GM12878 (cell line): Measurements from ENCODE around the gene RFFL. TPM values are rescaled to one million over a fixed set of nuclear protein-coding genes. Genes with fewer than 3 reads are reported as not detected.

Source experiments
- ATAC-seq: fragments of 200-7000 bp; cut with Tn5 transposase; 3 replicates; pipeline ENCODE4 v1.9.1; 2020; ENCODE audit warnings: mild to moderate bottlenecking, moderate library complexity
- BruUV-seq: library from RNA; stranded (reverse); fragments of 400-500 nt; replicated peaks from 2 replicates; lab custom pipeline; 2021; lab: Mats Ljungman, UMichigan
- CTCF ChIA-PET: fragments of 300-600 bp; sonication (Branson Sonifier 250); formaldehyde crosslinking; extraction: SDS; loops from one replicate; lab custom pipeline; 2021; ENCODE audit warnings: inconsistent platforms; lab: Yijun Ruan, JAX
- POLR2A ChIA-PET: fragments of 350-600 bp; formaldehyde crosslinking; extraction: SDS; loops from one replicate; lab custom pipeline; 2021; ENCODE audit warnings: inconsistent platforms; lab: Charles Lee
- RAD21 ChIA-PET: fragments of 300-600 bp; sonication (Branson Sonifier 250); formaldehyde crosslinking; loops from one replicate; lab custom pipeline; 2023; ENCODE audit warnings: antibody characterized with exemption; ENCODE audit not compliant: unreplicated experiment; lab: Charles Lee
- SMC1A ChIA-PET: fragments of 300-600 bp; sonication (Branson Sonifier 250); formaldehyde crosslinking; loops from one replicate; lab custom pipeline; 2023; ENCODE audit not compliant: unreplicated experiment, uncharacterized antibody; lab: Charles Lee
- DNase-seq: peaks from one replicate; pipeline ENCODE4 v3.0.0-alpha.2; 2011; ENCODE audit warnings: low read depth, low spot score
- FAIRE-seq: peaks from 3 replicates; lab custom pipeline; 2011; peaks lifted over from hg19 to GRCh38; lab: Jason Lieb, UNC
- H2AFZ ChIP-seq: 2 replicates; pipeline ENCODE4 v1.6.0; 2011; ENCODE audit warnings: low read depth, low read length, control low read depth; ENCODE audit not compliant: control insufficient read depth
- H3K27ac ChIP-seq: 2 replicates; pipeline ENCODE4 v1.5.1; 2011; ENCODE audit warnings: control low read depth; ENCODE audit not compliant: control insufficient read depth, insufficient read depth
- H3K27me3 ChIP-seq, 2 experiments: replicated peaks in 1 of 2; 2 replicates each; pipeline versions ENCODE4 v1.6.0 to v1.6.1; 2011; ENCODE audit warnings: low read length in 1 of 2; ENCODE audit not compliant: control insufficient read depth in 2 of 2, insufficient read depth in 2 of 2
- H3K36me3 ChIP-seq, 2 experiments: 2 replicates each; pipeline ENCODE4 v1.5.1; 2011; ENCODE audit warnings: low read length in 1 of 2; ENCODE audit not compliant: control insufficient read depth in 2 of 2, insufficient read depth in 2 of 2
- H3K4me1 ChIP-seq: 2 replicates; pipeline ENCODE4 v1.6.1; 2011; ENCODE audit warnings: mild to moderate bottlenecking, low read length, moderate library complexity, mixed read lengths; ENCODE audit not compliant: control insufficient read depth, insufficient read depth
- H3K4me2 ChIP-seq: 2 replicates; pipeline ENCODE4 v1.6.0; 2011; ENCODE audit warnings: control low read depth; ENCODE audit not compliant: control insufficient read depth, insufficient read depth
- H3K4me3 ChIP-seq: fragments of 200-600 bp; sonication (generic); 2 replicates; pipeline ENCODE4 v1.5.1; 2016
- H3K79me2 ChIP-seq: 2 replicates; pipeline ENCODE4 v1.6.0; 2011; ENCODE audit warnings: low read length; ENCODE audit not compliant: control insufficient read depth, insufficient read depth
- H3K9ac ChIP-seq: 2 replicates; pipeline ENCODE4 v1.8.0; 2011; ENCODE audit warnings: low read length, control low read depth, mixed read lengths; ENCODE audit not compliant: control insufficient read depth, insufficient read depth
- H3K9me3 ChIP-seq: replicated peaks from 3 replicates; pipeline ENCODE4 v1.5.1; 2011; ENCODE audit warnings: mild to moderate bottlenecking, low read length; ENCODE audit not compliant: control insufficient read depth, insufficient read depth
- H4K20me1 ChIP-seq: 2 replicates; pipeline ENCODE4 v1.6.0; 2011; ENCODE audit not compliant: control insufficient read depth, insufficient read depth
- ASH2L ChIP-seq: fragments of 300-600, 200-600 bp; sonication (generic); IDR thresholded peaks from 2 replicates; pipeline ENCODE4 v1.6.1; 2017; ENCODE audit warnings: low read depth, mild to moderate bottlenecking, borderline replicate concordance
- BHLHE40 ChIP-seq, 2 experiments: fragments of 450-650 bp in 1 of 2; IDR thresholded peaks; 2 replicates each; pipeline ENCODE4 v1.6.1; 2011 to 2017; ENCODE audit warnings: low read depth in 2 of 2, borderline replicate concordance in 1 of 2, improper control_type of control experiment in 1 of 2, low read length in 1 of 2, mild to moderate bottlenecking in 1 of 2
- CREB1 ChIP-seq: IDR thresholded peaks from 2 replicates; pipeline ENCODE4 v1.6.1; 2012; ENCODE audit warnings: low read depth, mild to moderate bottlenecking, inconsistent platforms
- EP300 ChIP-seq, 2 experiments: fragments of 150-350 bp in 1 of 2; IDR thresholded peaks; 2 replicates each; pipeline ENCODE4 v1.6.1; 2011 to 2012; ENCODE audit warnings: low read depth in 2 of 2, low read length in 2 of 2, borderline replicate concordance in 1 of 2, improper control_type of control experiment in 1 of 2, inconsistent platforms in 1 of 2; ENCODE audit not compliant: control insufficient read depth in 1 of 2
- FOXM1 ChIP-seq: IDR thresholded peaks from 2 replicates; pipeline ENCODE4 v1.6.1; 2012; ENCODE audit warnings: low read depth, mild to moderate bottlenecking, inconsistent platforms, low read length, moderate library complexity
- GATAD2B ChIP-seq: fragments of 450-650 bp; conservative IDR thresholded peaks from 2 replicates; pipeline ENCODE4 v1.6.1; 2017; ENCODE audit warnings: low read depth, mild to moderate bottlenecking, moderate library complexity
- JUNB ChIP-seq: IDR thresholded peaks from 2 replicates; pipeline ENCODE4 v1.6.1; 2016; ENCODE audit warnings: antibody characterized with exemption, mild to moderate bottlenecking
- NFXL1 ChIP-seq: fragments of 450-650 bp; IDR thresholded peaks from 2 replicates; pipeline ENCODE4 v1.6.1; 2017; ENCODE audit warnings: antibody characterized with exemption, mild to moderate bottlenecking, borderline replicate concordance
- NFYA ChIP-seq: IDR thresholded peaks from 2 replicates; pipeline ENCODE4 v1.6.1; 2011; ENCODE audit warnings: low read depth, mild to moderate bottlenecking, low read length, improper control_type of control experiment, borderline replicate concordance
- RCOR1 ChIP-seq: conservative IDR thresholded peaks from 2 replicates; pipeline ENCODE4 v1.6.1; 2012; ENCODE audit warnings: low read depth, low read length, improper control_type of control experiment
- RFX5 ChIP-seq: IDR thresholded peaks from 2 replicates; pipeline ENCODE4 v1.6.1; 2011; ENCODE audit warnings: low read depth, low read length, improper control_type of control experiment
- SRF ChIP-seq, 2 experiments: IDR thresholded peaks; 2 replicates each; pipeline ENCODE4 v1.6.1; 2011; ENCODE audit warnings: low read depth in 2 of 2, low read length in 2 of 2, mild to moderate bottlenecking in 1 of 2, moderate library complexity in 1 of 2
- STAT1 ChIP-seq: fragments of 450-650 bp; conservative IDR thresholded peaks from 2 replicates; pipeline ENCODE4 v1.6.1; 2014; ENCODE audit warnings: antibody characterized with exemption, mild to moderate bottlenecking
- TARDBP ChIP-seq: IDR thresholded peaks from 2 replicates; pipeline ENCODE4 v1.6.1; 2016; ENCODE audit warnings: borderline replicate concordance
- TBL1XR1 ChIP-seq: IDR thresholded peaks from 2 replicates; pipeline ENCODE4 v1.6.1; 2012; ENCODE audit warnings: low read depth, low read length, improper control_type of control experiment
- ZNF217 ChIP-seq: fragments of 450-650 bp; IDR thresholded peaks from 2 replicates; pipeline ENCODE4 v1.6.1; 2017; ENCODE audit warnings: antibody characterized with exemption, mild to moderate bottlenecking
- ZNF24 ChIP-seq: fragments of 450-650 bp; IDR thresholded peaks from 2 replicates; pipeline ENCODE4 v1.6.1; 2017; ENCODE audit warnings: antibody characterized with exemption, mild to moderate bottlenecking
- ZNF274 ChIP-seq: IDR thresholded peaks from one replicate; pipeline ENCODE4 v1.8.0; 2011; ENCODE audit not compliant: insufficient read length, insufficient read depth
- WGBS: methylation state at CpG from one replicate; pipeline ENCODE4 v1.1.6; 2016; ENCODE audit warnings: low lambda C conversion rate; ENCODE audit not compliant: insufficient replicate concordance, insufficient coverage; ENCODE audit errors: missing lambda C conversion rate; 5-methylcytosine and 5-hydroxymethylcytosine counted together
- in situ Hi-C: fragments of 300-500 bp; cut with MboI; formaldehyde crosslinking; loops from 9 replicates; pipeline ENCODE4 v1.14.3; 2018; ENCODE audit warnings: mixed read lengths
- intact Hi-C: fragments of 100-400 bp; cut with micrococcal nuclease; formaldehyde crosslinking; loops from one replicate; pipeline ENCODE4 v1.14.2; 2022; ENCODE audit not compliant: unreplicated experiment
- polyA plus RNA-seq, 11 experiments: library from polyadenylated mRNA; depleted of rRNA in 4 of 11; unstranded in 6 of 11; stranded (reverse) in 5 of 11; fragments of >200 nt; fragmentation: Nextera tagmentation in 4 of 11; fragmentation: Illumina TruSeq in 1 of 11; extraction: Ambion mirVana in 4 of 11; extraction: Trizol in 1 of 11; gene quantifications; 1 replicate in 1 of 11; 2 replicates in 10 of 11; pipeline versions ENCODE4 v1.2.1 to v1.2.3, GENCODE V29; 2011 to 2016; ENCODE audit warnings: inconsistent platforms in 2 of 11, missing spikeins in 2 of 11, low read depth in 1 of 11
- total RNA-seq, 4 experiments: library from RNA; depleted of rRNA in 3 of 4; stranded (reverse); fragments of >200 nt in 3 of 4; fragmentation: Illumina TruSeq in 1 of 4; extraction: Trizol in 1 of 4; gene quantifications; 2 replicates each; pipeline versions ENCODE4 v1.2.1 to v1.2.3, GENCODE V29; 2013 to 2021
- TF ChIP-seq, protein P1 (sequence below): IDR thresholded peaks from 2 replicates; pipeline ENCODE4 v1.6.1; 2011; ENCODE audit warnings: mild to moderate bottlenecking, low read depth, low read length, moderate library complexity; ENCODE audit not compliant: insufficient replicate concordance

Gene RFFL
- total and polyA plus RNA-seq, 10 of the 15 experiments (the other 5 are each of a cell fraction or from before 2014, with no cell fraction given), result 4.7 to 56.1 (median 26.9) TPM

DNA sequence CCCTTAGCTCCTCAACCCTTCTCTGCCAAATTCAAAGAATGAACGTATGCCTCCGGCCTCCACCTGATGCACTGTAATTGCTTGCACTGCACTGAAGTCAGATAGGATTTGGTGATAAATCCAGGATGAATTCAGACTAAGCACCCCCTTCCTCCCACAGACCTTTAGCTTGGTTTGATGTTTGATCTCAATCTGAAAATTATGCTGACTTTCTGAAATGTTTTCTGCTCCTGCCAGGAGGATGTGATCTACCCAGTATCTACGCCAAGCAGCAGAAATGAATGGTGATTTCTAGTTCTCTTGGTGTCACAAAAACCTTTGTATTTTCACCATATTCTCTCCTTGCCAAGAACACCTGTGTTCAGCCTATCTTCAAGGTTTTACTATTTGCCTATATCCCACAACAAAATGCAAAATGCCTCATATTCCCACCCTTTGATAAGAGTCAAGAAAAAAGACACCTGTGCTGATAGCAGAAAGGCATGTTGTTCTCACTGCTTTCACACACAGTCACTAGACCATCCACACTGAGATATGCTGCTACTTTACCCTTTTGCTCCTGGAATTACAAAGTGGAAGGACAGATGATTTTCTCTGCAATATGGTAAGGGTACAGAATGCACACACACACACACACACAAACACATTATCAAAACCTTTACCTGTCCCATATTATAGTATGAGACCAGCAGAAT is 14.7 kb downstream of the RFFL start (continued):
- TF ChIP-seq EP300 (IDR thresholded peaks at IDR 0.05; ENCODE audit: borderline replicate concordance in 1 of 2, control insufficient read depth in 1 of 2, low read depth in 2 of 2, low read length in 2 of 2) (no peak), BHLHE40 (IDR thresholded peaks at IDR 0.05; ENCODE audit: borderline replicate concordance in 1 of 2, low read depth in 2 of 2, low read length in 1 of 2) (no peak)

DNA sequence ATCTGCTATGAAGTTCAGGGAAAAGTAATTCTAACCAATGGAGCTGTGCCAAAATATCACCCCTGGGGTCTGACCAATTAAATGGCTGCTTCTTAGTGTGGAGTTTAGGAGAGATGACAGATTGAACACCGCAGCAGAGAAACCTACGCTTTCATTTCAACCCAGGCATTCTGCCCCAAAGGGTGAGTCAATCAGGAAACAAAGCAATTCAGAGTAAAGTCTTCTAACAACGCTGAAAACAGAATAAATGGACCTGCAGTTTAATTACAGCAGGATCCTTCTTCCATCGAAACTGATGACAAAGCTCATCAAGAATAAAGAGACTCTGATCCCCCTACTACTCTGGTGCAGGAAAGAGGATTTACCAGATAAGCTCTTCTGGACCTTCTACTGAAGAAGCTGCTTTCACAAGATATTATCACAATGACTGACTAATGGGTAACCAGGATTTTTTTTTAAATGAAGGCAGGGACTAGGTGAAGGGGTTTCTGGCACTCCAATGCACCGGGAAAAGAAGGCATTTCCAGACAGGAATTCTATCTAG is 16.7 kb downstream of the RFFL start:
- in situ Hi-C loops, result no loop called here
- ChIA-PET POLR2A (interaction anchor here (0.6 to 3.9 kb wide), 9 partner anchors 13 to 43 kb away, joined by 4 to 37 read pairs (median 7); partner anchors contain the start of gene RFFL), SMC1A (interaction anchor here (1.1 to 12.0 kb wide), 13 partner anchors 10 to 47 kb away, joined by 4 to 221 read pairs (median 6); partner anchors contain the start of gene RFFL), CTCF (interaction anchor here (0.7 to 2.0 kb wide), 12 partner anchors 12 to 73 kb away, joined by 3 to 11 read pairs (median 5); partner anchors contain the start of genes RAD51D and RFFL), RAD21 (interaction anchor here (0.6 to 3.4 kb wide), 20 partner anchors 9 to 498 kb away, joined by 3 to 53 read pairs (median 8); partner anchors contain the start of genes LIG3, RAD51D and RFFL)
- DNase-seq (peak; percentile 81), ATAC-seq (peak; percentile 87), FAIRE-seq (no peak)
- intact Hi-C loops, result loop anchor here (2.0 kb wide), 1 partner anchor 16 kb away; the partner anchor contains the start of gene RFFL
- Histone ChIP-seq H3K4me1 (peaks cover 42% of the 10 kb centered on the region), H3K4me3 (peak overlapping the region; percentile 57), H3K36me3 (peaks cover 0 to 1% of the 10 kb centered on the region in 2 experiments; a peak in 1 of 4 replicates), H4K20me1 (no peaks in the 10 kb centered on the region), H2AFZ (peak overlapping the region; percentile 51), H3K27ac (peak overlapping the region; percentile 75), H3K9me3 (no peaks in the 10 kb centered on the region), H3K79me2 (peaks cover 48% of the 10 kb centered on the region), H3K9ac (peak overlapping the region; percentile 55), H3K4me2 (peak overlapping the region; percentile 43), H3K27me3 (no peaks in the 10 kb centered on the region)
- TSS peak; percentile 99 for BruUV-seq
- WGBS, result 0% methylated on average over 5 of the region's 5 CpGs
- TF ChIP-seq NFYA (peak; percentile 12; the same call in 1 of the 2 replicates), RCOR1 (no peak), ASH2L (no peak), TBL1XR1 (no peak), ZNF217 (no peak), EP300 (IDR thresholded peaks at IDR 0.05; ENCODE audit: borderline replicate concordance in 1 of 2, control insufficient read depth in 1 of 2, low read depth in 2 of 2, low read length in 2 of 2) (peak in 1 of 2 experiments; percentile 42; a peak in 1 of 4 replicates), TARDBP (no peak), FOXM1 (peak; percentile 14; the same call in 1 of the 2 replicates), NFXL1 (no peak), SRF (IDR thresholded peaks at IDR 0.05; ENCODE audit: low read depth in 2 of 2, low read length in 2 of 2) (no peak), CREB1 (0 out of 2 replicates have a peak, but pooled peaks have one; percentile 13), GATAD2B (0 out of 2 replicates have a peak, but pooled peaks have one; percentile 35), RFX5 (no peak), ZNF274 (no peak), JUNB (peak; percentile 41), ZNF24 (no peak), STAT1 (no peak)
- TF ChIP-seq, protein P1, sequence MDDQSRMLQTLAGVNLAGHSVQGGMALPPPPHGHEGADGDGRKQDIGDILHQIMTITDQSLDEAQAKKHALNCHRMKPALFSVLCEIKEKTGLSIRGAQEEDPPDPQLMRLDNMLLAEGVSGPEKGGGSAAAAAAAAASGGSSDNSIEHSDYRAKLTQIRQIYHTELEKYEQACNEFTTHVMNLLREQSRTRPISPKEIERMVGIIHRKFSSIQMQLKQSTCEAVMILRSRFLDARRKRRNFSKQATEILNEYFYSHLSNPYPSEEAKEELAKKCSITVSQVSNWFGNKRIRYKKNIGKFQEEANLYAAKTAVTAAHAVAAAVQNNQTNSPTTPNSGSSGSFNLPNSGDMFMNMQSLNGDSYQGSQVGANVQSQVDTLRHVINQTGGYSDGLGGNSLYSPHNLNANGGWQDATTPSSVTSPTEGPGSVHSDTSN, result peak; percentile 30
